Esophagus muscularis mucosa (tissue), 4 donors: ENCODE measurements around the gene SULF2.

Experiments used
- EP300 ChIP-seq: sonication (generic); formaldehyde crosslinking; IDR thresholded peaks from one replicate; pipeline ENCODE4 v1.6.1; 2017; ENCODE audit warnings: antibody characterized with exemption
- POLR2A ChIP-seq: fragments of 450-650 bp; IDR thresholded peaks from one replicate; pipeline ENCODE4 v1.6.1; 2017; ENCODE audit warnings: antibody characterized with exemption, moderate library complexity, mild to moderate bottlenecking, low read depth
- POLR2AphosphoS5 ChIP-seq, 2 donors: sonication (generic); formaldehyde crosslinking; IDR thresholded peaks; one replicate each; pipeline ENCODE4 v1.6.1; 2017; ENCODE audit warnings: antibody characterized with exemption in 2 of 2
- TF ChIP-seq, protein P1 (sequence below), 3 experiments: fragments of 200-600 bp in 2 of 3; fragments of 450-650 bp in 1 of 3; sonication (generic) in 2 of 3; IDR thresholded peaks; one replicate each; pipeline ENCODE4 v1.5.1; 2017 to 2019; ENCODE audit warnings: antibody characterized with exemption in 3 of 3, mild to moderate bottlenecking in 2 of 3, moderate library complexity in 1 of 3

- TF ChIP-seq, protein P1, sequence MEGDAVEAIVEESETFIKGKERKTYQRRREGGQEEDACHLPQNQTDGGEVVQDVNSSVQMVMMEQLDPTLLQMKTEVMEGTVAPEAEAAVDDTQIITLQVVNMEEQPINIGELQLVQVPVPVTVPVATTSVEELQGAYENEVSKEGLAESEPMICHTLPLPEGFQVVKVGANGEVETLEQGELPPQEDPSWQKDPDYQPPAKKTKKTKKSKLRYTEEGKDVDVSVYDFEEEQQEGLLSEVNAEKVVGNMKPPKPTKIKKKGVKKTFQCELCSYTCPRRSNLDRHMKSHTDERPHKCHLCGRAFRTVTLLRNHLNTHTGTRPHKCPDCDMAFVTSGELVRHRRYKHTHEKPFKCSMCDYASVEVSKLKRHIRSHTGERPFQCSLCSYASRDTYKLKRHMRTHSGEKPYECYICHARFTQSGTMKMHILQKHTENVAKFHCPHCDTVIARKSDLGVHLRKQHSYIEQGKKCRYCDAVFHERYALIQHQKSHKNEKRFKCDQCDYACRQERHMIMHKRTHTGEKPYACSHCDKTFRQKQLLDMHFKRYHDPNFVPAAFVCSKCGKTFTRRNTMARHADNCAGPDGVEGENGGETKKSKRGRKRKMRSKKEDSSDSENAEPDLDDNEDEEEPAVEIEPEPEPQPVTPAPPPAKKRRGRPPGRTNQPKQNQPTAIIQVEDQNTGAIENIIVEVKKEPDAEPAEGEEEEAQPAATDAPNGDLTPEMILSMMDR (IDR thresholded peaks at IDR 0.05) = no peak
- no peak for TF ChIP-seq EP300
- TF ChIP-seq POLR2A = no peak
- no peak for TF ChIP-seq POLR2AphosphoS5 (IDR thresholded peaks at IDR 0.05)
Measured at GRCh38 chr20:47680804-47681529, 104.3 kb downstream of the SULF2 start.
